SK-N-SH (cell line): Measurements from ENCODE around the gene IFT122. TPM values are rescaled to one million over a fixed set of nuclear protein-coding genes. Genes with fewer than 3 reads are reported as not detected.

Source experiments
- CTCF ChIA-PET: fragments of 300-600, 350-600 bp; formaldehyde crosslinking; extraction: SDS; loops from one replicate; lab custom pipeline; 2021; lab: Yijun Ruan, JAX
- POLR2A ChIA-PET: fragments of 350-600 bp; sonication (Branson Sonifier 250); formaldehyde crosslinking; extraction: SDS; loops from one replicate; lab custom pipeline; 2020; ENCODE audit warnings: antibody characterized with exemption, inconsistent platforms; lab: Yijun Ruan, JAX
- DNase-seq: peaks from one replicate; pipeline ENCODE4 v3.0.0; 2012
- H2AFZ ChIP-seq: fragments of 200-600 bp; sonication (generic); 2 replicates; pipeline ENCODE4 v1.8.1; 2016; ENCODE audit warnings: antibody characterized with exemption, mild to moderate bottlenecking, low read depth
- H3F3A ChIP-seq: fragments of 200-600 bp; sonication (generic); replicated peaks from 2 replicates; pipeline ENCODE3; 2016; ENCODE audit warnings: antibody characterized with exemption, mild to moderate bottlenecking; ENCODE audit not compliant: insufficient read depth
- H3K27ac ChIP-seq, 2 experiments: fragments of 200-500 bp in 1 of 2; fragments of 200-600 bp in 1 of 2; sonication (Bioruptor generic) in 1 of 2; sonication (generic), shearing (Covaris generic) in 1 of 2; 2 replicates each; pipeline versions ENCODE4 v1.5.1 to v1.6.1; 2014 to 2016; ENCODE audit warnings: low read depth in 2 of 2, inconsistent platforms in 1 of 2, low read length in 1 of 2, mild to moderate bottlenecking in 1 of 2, mixed read lengths in 1 of 2
- H3K27me3 ChIP-seq: fragments of 200-600 bp; sonication (generic), shearing (Covaris generic); 2 replicates; pipeline ENCODE4 v1.6.1; 2016; ENCODE audit warnings: mixed run types; ENCODE audit not compliant: insufficient read depth
- H3K36me3 ChIP-seq, 2 experiments: fragments of 200-500 bp in 1 of 2; fragments of 200-600 bp in 1 of 2; sonication (Bioruptor generic) in 1 of 2; sonication (generic) in 1 of 2; replicated peaks in 1 of 2; 2 replicates each; pipeline versions ENCODE3 to v1.5.1; 2014 to 2016; ENCODE audit warnings: low read length in 1 of 2, mild to moderate bottlenecking in 1 of 2; ENCODE audit not compliant: insufficient read depth in 2 of 2, control insufficient read depth in 1 of 2
- H3K4me1 ChIP-seq, 2 experiments: fragments of 200-500 bp in 1 of 2; fragments of 200-600 bp in 1 of 2; sonication (Bioruptor generic) in 1 of 2; sonication (generic), shearing (Covaris generic) in 1 of 2; 2 replicates each; pipeline versions ENCODE4 v1.5.1 to v1.6.1; 2014 to 2016; ENCODE audit warnings: low read depth in 1 of 2, low read length in 1 of 2, mixed run types in 1 of 2; ENCODE audit not compliant: insufficient read depth in 2 of 2, control insufficient read depth in 1 of 2
- H3K4me2 ChIP-seq: fragments of 200-600 bp; sonication (generic), shearing (Covaris generic); 2 replicates; pipeline ENCODE4 v1.6.1; 2017; ENCODE audit warnings: mixed run types
- H3K4me3 ChIP-seq, 2 experiments: fragments of 200-500 bp in 1 of 2; fragments of 200-600 bp in 1 of 2; sonication (Bioruptor generic) in 1 of 2; sonication (generic), shearing (Covaris generic) in 1 of 2; 2 replicates each; pipeline versions ENCODE4 v1.5.1 to v1.8.1; 2014 to 2016; ENCODE audit warnings: low read depth in 2 of 2, inconsistent platforms in 1 of 2, low read length in 1 of 2, mild to moderate bottlenecking in 1 of 2, mixed read lengths in 1 of 2, moderate library complexity in 1 of 2
- H3K79me2 ChIP-seq: fragments of 200-600 bp; sonication (generic); 2 replicates; pipeline ENCODE4 v1.8.1; 2017; ENCODE audit warnings: mild to moderate bottlenecking; ENCODE audit not compliant: insufficient read depth
- H3K9ac ChIP-seq: fragments of 200-600 bp; sonication (generic); 2 replicates; pipeline ENCODE4 v1.6.1; 2017; ENCODE audit warnings: mixed run types
- H3K9me2 ChIP-seq: fragments of 200-600 bp; sonication (generic); 2 replicates; pipeline ENCODE4 v1.6.1; 2017; ENCODE audit warnings: mixed run types
- H3K9me3 ChIP-seq: fragments of 200-600 bp; sonication (generic); 2 replicates; pipeline ENCODE4 v1.6.1; 2017; ENCODE audit warnings: mixed run types, mild to moderate bottlenecking, moderate library complexity
- H4K20me1 ChIP-seq: fragments of 200-600 bp; sonication (generic); 2 replicates; pipeline ENCODE4 v1.6.1; 2017; ENCODE audit warnings: mild to moderate bottlenecking, mixed run types; ENCODE audit not compliant: insufficient read depth
- CHD2 ChIP-seq: fragments of 150-350 bp; IDR thresholded peaks from 2 replicates; pipeline ENCODE4 v1.6.1; 2018; ENCODE audit warnings: low read length; ENCODE audit not compliant: partially characterized antibody
- FOSL2 ChIP-seq: IDR thresholded peaks from 2 replicates; pipeline ENCODE4 v1.4.0; 2012; ENCODE audit warnings: low read depth, mild to moderate bottlenecking, moderate library complexity, borderline replicate concordance
- FOXJ3 ChIP-seq: sonication (generic); formaldehyde crosslinking; IDR thresholded peaks from 2 replicates; pipeline ENCODE4 v1.5.1; 2020; ENCODE audit warnings: mild to moderate bottlenecking, missing genetic modification reagents
- GABPA ChIP-seq: IDR thresholded peaks from 2 replicates; pipeline ENCODE4 v1.4.0; 2012; ENCODE audit warnings: low read depth, mild to moderate bottlenecking
- GATA2 ChIP-seq: sonication (generic); formaldehyde crosslinking; IDR thresholded peaks from 2 replicates; pipeline ENCODE4 v1.5.0; 2020; ENCODE audit warnings: mild to moderate bottlenecking, missing genetic modification reagents
- IRF3 ChIP-seq: fragments of 150-350 bp; IDR thresholded peaks from 2 replicates; pipeline ENCODE4 v1.6.1; 2016; ENCODE audit warnings: mild to moderate bottlenecking, low read depth, low read length
- JUND ChIP-seq: IDR thresholded peaks from 2 replicates; pipeline ENCODE4 v1.4.0; 2012
- MEF2A ChIP-seq: IDR thresholded peaks from 2 replicates; pipeline ENCODE4 v1.4.0; 2012; ENCODE audit warnings: low read depth, borderline replicate concordance
- MXI1 ChIP-seq: IDR thresholded peaks from 2 replicates; pipeline ENCODE4 v1.6.1; 2012; ENCODE audit warnings: mild to moderate bottlenecking, low read depth, low read length, improper control_type of control experiment
- NRF1 ChIP-seq: IDR thresholded peaks from 2 replicates; pipeline ENCODE4 v1.6.1; 2012; ENCODE audit warnings: low read depth, mild to moderate bottlenecking, low read length
- POLR2AphosphoS5 ChIP-seq: IDR thresholded peaks from 2 replicates; pipeline ENCODE4 v1.6.1; 2012; ENCODE audit warnings: low read depth, low read length
- RAD21 ChIP-seq: IDR thresholded peaks from 2 replicates; pipeline ENCODE4 v1.6.1; 2012; ENCODE audit warnings: mild to moderate bottlenecking, low read length
- RCOR1 ChIP-seq: fragments of 150-350 bp; IDR thresholded peaks from 2 replicates; pipeline ENCODE4 v1.6.1; 2017; ENCODE audit warnings: antibody characterized with exemption, low read length
- RFX5 ChIP-seq: IDR thresholded peaks from 2 replicates; pipeline ENCODE4 v1.6.1; 2012; ENCODE audit warnings: mild to moderate bottlenecking, improper control_type of control experiment, low read length
- RXRA ChIP-seq: IDR thresholded peaks from 2 replicates; pipeline ENCODE4 v1.4.0; 2012; ENCODE audit warnings: low read depth, mild to moderate bottlenecking, borderline replicate concordance
- TEAD4 ChIP-seq: IDR thresholded peaks from 2 replicates; pipeline ENCODE4 v1.4.0; 2012; ENCODE audit warnings: mild to moderate bottlenecking, borderline replicate concordance; ENCODE audit not compliant: insufficient read depth
- WGBS: methylation state at CpG from one replicate; pipeline ENCODE4 v1.1.6; 2017; ENCODE audit warnings: low lambda C conversion rate; 5-methylcytosine and 5-hydroxymethylcytosine counted together
- polyA plus RNA-seq, 3 experiments: library from polyadenylated mRNA; depleted of rRNA; stranded (reverse); fragments of >200 nt; gene quantifications; 2 replicates each; pipeline ENCODE4 v1.2.3, GENCODE V29; 2012
- TF ChIP-seq, protein P1 (sequence below): IDR thresholded peaks from 2 replicates; pipeline ENCODE4 v1.4.0; 2012; ENCODE audit warnings: low read depth
- TF ChIP-seq, protein P2 (sequence below): fragments of 200-600 bp; sonication (generic); IDR thresholded peaks from 2 replicates; pipeline ENCODE4 v1.6.1; 2017; ENCODE audit warnings: antibody characterized with exemption, mild to moderate bottlenecking, moderate library complexity
- TF ChIP-seq, protein P3 (sequence below): IDR thresholded peaks from 2 replicates; pipeline ENCODE4; 2012

IFT122 gene
- polyA plus RNA-seq, 1 of the 3 experiments (the other 2 are of a cell fraction), result 20.1 TPM

DNA sequence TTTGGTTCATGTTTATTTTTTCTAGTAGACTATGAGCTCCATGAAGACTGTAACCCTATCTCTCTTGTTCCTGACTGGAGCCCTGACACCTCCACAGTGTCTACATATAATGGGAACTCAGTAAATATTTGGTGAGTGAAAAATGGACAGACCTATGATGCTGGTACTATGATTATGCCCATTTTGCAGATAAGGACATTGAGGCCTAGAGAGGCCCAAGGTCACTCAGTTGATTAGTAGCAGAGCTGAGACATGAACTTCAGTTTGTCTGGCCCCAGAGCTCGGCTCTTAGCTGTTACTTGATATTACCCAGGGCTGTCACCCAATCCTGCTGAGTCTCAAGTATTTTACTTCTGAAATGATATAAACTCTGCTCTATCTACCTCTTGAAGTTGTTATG, 17.1 kb upstream of the IFT122 start:
- DNase-seq, result no peak
- Histone ChIP-seq H3K9me3 (no peaks in the 10 kb centered on the region), H3K9ac (no peak overlapping the region), H3K27ac (no peak overlapping the region), H4K20me1 (no peaks in the 10 kb centered on the region), H3K36me3 (no peaks in the 10 kb centered on the region), H3K4me1 (peaks cover 0 to 3% of the 10 kb centered on the region in 2 experiments; a peak in 1 of 4 replicates), H3K4me2 (no peak overlapping the region), H3K27me3 (no peaks in the 10 kb centered on the region), H3F3A (no peaks in the 10 kb centered on the region), H3K79me2 (no peaks in the 10 kb centered on the region), H3K9me2 (no peaks in the 10 kb centered on the region), H3K4me3 (no peak overlapping the region), H2AFZ (no peak overlapping the region)
- POLR2A ChIA-PET, result interaction anchor here (0.6 kb wide), 1 partner anchor 399 kb away, joined by 3 read pairs; no protein-coding TSS in a partner anchor
- 83% methylated on average over 1 of the region's 1 CpG for WGBS
- TF ChIP-seq GABPA, result no peak
- TF ChIP-seq RCOR1, result no peak
- TF ChIP-seq RFX5, result no peak
- TF ChIP-seq, protein P1, sequence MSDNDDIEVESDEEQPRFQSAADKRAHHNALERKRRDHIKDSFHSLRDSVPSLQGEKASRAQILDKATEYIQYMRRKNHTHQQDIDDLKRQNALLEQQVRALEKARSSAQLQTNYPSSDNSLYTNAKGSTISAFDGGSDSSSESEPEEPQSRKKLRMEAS, result no peak
- TF ChIP-seq MXI1, result no peak
- TF ChIP-seq FOSL2, result no peak
- TF ChIP-seq, protein P2, sequence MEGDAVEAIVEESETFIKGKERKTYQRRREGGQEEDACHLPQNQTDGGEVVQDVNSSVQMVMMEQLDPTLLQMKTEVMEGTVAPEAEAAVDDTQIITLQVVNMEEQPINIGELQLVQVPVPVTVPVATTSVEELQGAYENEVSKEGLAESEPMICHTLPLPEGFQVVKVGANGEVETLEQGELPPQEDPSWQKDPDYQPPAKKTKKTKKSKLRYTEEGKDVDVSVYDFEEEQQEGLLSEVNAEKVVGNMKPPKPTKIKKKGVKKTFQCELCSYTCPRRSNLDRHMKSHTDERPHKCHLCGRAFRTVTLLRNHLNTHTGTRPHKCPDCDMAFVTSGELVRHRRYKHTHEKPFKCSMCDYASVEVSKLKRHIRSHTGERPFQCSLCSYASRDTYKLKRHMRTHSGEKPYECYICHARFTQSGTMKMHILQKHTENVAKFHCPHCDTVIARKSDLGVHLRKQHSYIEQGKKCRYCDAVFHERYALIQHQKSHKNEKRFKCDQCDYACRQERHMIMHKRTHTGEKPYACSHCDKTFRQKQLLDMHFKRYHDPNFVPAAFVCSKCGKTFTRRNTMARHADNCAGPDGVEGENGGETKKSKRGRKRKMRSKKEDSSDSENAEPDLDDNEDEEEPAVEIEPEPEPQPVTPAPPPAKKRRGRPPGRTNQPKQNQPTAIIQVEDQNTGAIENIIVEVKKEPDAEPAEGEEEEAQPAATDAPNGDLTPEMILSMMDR, result no peak
- no peak for TF ChIP-seq POLR2AphosphoS5
- no peak for TF ChIP-seq MEF2A
- TF ChIP-seq NRF1, result no peak
- no peak for TF ChIP-seq IRF3
- TF ChIP-seq RAD21, result no peak
- TF ChIP-seq CHD2, result no peak
- TF ChIP-seq RXRA, result no peak
- TF ChIP-seq TEAD4, result no peak
- no peak for TF ChIP-seq GATA2 (CRISPR knock-in tag)
- no peak for TF ChIP-seq JUND
- TF ChIP-seq, protein P3, sequence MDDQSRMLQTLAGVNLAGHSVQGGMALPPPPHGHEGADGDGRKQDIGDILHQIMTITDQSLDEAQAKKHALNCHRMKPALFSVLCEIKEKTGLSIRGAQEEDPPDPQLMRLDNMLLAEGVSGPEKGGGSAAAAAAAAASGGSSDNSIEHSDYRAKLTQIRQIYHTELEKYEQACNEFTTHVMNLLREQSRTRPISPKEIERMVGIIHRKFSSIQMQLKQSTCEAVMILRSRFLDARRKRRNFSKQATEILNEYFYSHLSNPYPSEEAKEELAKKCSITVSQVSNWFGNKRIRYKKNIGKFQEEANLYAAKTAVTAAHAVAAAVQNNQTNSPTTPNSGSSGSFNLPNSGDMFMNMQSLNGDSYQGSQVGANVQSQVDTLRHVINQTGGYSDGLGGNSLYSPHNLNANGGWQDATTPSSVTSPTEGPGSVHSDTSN, result no peak
- no peak for TF ChIP-seq FOXJ3 (CRISPR knock-in tag)
- CTCF ChIA-PET, result interaction anchor here (1.0 to 1.8 kb wide), 2 partner anchors 21 to 39 kb away, joined by 3 to 9 read pairs; no protein-coding TSS in a partner anchor
